HCT116 (cell line): ENCODE results near the gene NUDT5. TPM values are rescaled to one million over a fixed set of nuclear protein-coding genes. Genes with fewer than 3 reads are reported as not detected.

Experiments
- ATAC-seq: fragments of 200-7000 bp; cut with Tn5 transposase; 2 replicates; pipeline ENCODE4 v1.9.1; 2020; ENCODE audit warnings: mild to moderate bottlenecking, moderate library complexity
- BruUV-seq: library from RNA; stranded (reverse); fragments of 400-500 nt; replicated peaks from 2 replicates; lab custom pipeline; 2021; lab: Mats Ljungman, UMichigan
- CTCF ChIA-PET: fragments of 300-600 bp; sonication (Branson Sonifier 250); formaldehyde crosslinking; loops from one replicate; lab custom pipeline; 2021; ENCODE audit warnings: antibody characterized with exemption; lab: Charles Lee
- POLR2A ChIA-PET: fragments of 300-600, 350-600 bp; sonication (Branson Sonifier 250); formaldehyde crosslinking; loops from one replicate; lab custom pipeline; 2021; ENCODE audit warnings: antibody characterized with exemption; lab: Charles Lee
- RAD21 ChIA-PET, 2 experiments: fragments of 300-600 bp; sonication (Branson Sonifier 250); formaldehyde crosslinking; loops; one replicate each; lab custom pipeline; 2023; ENCODE audit warnings: low total read pairs in 2 of 2; ENCODE audit not compliant: uncharacterized antibody in 2 of 2, unreplicated experiment in 2 of 2, low non-redundant PET in 1 of 2; lab: Charles Lee
- DNase-seq: peaks from one replicate; pipeline ENCODE4 v3.0.0-alpha.2; 2010; ENCODE audit warnings: low read depth, low spot score
- H2AFZ ChIP-seq: fragments of 200-600 bp; shearing (Covaris generic), sonication (generic); 2 replicates; pipeline ENCODE4 v1.6.1; 2017; ENCODE audit warnings: low read depth, mixed run types, mixed read lengths, antibody characterized with exemption, low read length; ENCODE audit not compliant: poor library complexity, severe bottlenecking
- H3K27ac ChIP-seq: 2 replicates; pipeline ENCODE4 v1.5.1; 2012; ENCODE audit warnings: low read depth, low read length
- H3K27me3 ChIP-seq: fragments of 200-600 bp; sonication (generic); 2 replicates; pipeline ENCODE4 v1.6.1; 2016; ENCODE audit warnings: mixed run types, low read length, mixed read lengths; ENCODE audit not compliant: insufficient read depth
- H3K36me3 ChIP-seq, 2 experiments: fragments of 200-500 bp in 1 of 2; fragments of 200-600 bp in 1 of 2; sonication (Bioruptor generic) in 1 of 2; sonication (generic) in 1 of 2; 2 replicates each; pipeline versions ENCODE4 v1.5.1 to v1.6.1; 2014 to 2016; ENCODE audit warnings: low read length in 2 of 2, inconsistent platforms in 1 of 2, mixed read lengths in 1 of 2, mixed run types in 1 of 2; ENCODE audit not compliant: insufficient read depth in 2 of 2, control insufficient read depth in 1 of 2
- H3K4me1 ChIP-seq, 2 experiments: fragments of 200-600 bp in 1 of 2; sonication (generic) in 1 of 2; 2 replicates each; pipeline versions ENCODE4 v1.5.1 to v1.6.1; 2012 to 2017; ENCODE audit warnings: low read length in 2 of 2, inconsistent platforms in 1 of 2, mild to moderate bottlenecking in 1 of 2, mixed read lengths in 1 of 2, mixed run types in 1 of 2, moderate library complexity in 1 of 2; ENCODE audit not compliant: insufficient read depth in 2 of 2, control insufficient read depth in 1 of 2
- H3K4me2 ChIP-seq: fragments of 200-600 bp; sonication (generic); 2 replicates; pipeline ENCODE4 v1.6.1; 2017; ENCODE audit warnings: mixed run types, low read length, mixed read lengths
- H3K4me3 ChIP-seq, 2 experiments: fragments of 200-600 bp in 1 of 2; sonication (generic) in 1 of 2; replicated peaks in 1 of 2; 2 replicates each; pipeline ENCODE4 v1.5.1; 2011 to 2016; ENCODE audit warnings: low read length in 2 of 2, control low read depth in 1 of 2, low read depth in 1 of 2, mild to moderate bottlenecking in 1 of 2, mixed read lengths in 1 of 2, mixed run types in 1 of 2
- H3K79me2 ChIP-seq: fragments of 200-600 bp; sonication (generic); 2 replicates; pipeline ENCODE4 v1.6.1; 2017; ENCODE audit warnings: mild to moderate bottlenecking, mixed run types, low read length, moderate library complexity, mixed read lengths; ENCODE audit not compliant: insufficient read depth
- H3K9ac ChIP-seq: fragments of 200-600 bp; sonication (generic); 2 replicates; pipeline ENCODE4 v1.6.1; 2016; ENCODE audit warnings: low read length, mixed read lengths
- H3K9me2 ChIP-seq: fragments of 200-600 bp; sonication (generic), shearing (Covaris generic); 2 replicates; pipeline ENCODE4 v1.6.1; 2017; ENCODE audit warnings: mixed run types, mild to moderate bottlenecking, moderate library complexity; ENCODE audit not compliant: insufficient read depth
- H3K9me3 ChIP-seq, 2 experiments: fragments of 200-500 bp in 1 of 2; fragments of 200-600 bp in 1 of 2; sonication (Bioruptor generic) in 1 of 2; sonication (generic) in 1 of 2; 2 replicates each; pipeline ENCODE4 v1.6.1; 2014 to 2017; ENCODE audit warnings: low read length in 2 of 2, mixed read lengths in 2 of 2, inconsistent platforms in 1 of 2, low read depth in 1 of 2, mild to moderate bottlenecking in 1 of 2, mixed run types in 1 of 2, moderate library complexity in 1 of 2; ENCODE audit not compliant: control insufficient read depth in 1 of 2, insufficient read depth in 1 of 2
- H4K20me1 ChIP-seq: fragments of 200-600 bp; sonication (generic), shearing (Covaris generic); 2 replicates; pipeline ENCODE4 v1.6.1; 2017; ENCODE audit warnings: mixed run types, mild to moderate bottlenecking, moderate library complexity; ENCODE audit not compliant: insufficient read depth
- CTCF ChIP-seq, 3 experiments: fragments of 200-600 bp in 1 of 3; sonication (generic) in 1 of 3; IDR thresholded peaks in 2 of 3; conservative IDR thresholded peaks in 1 of 3; 2 replicates each; pipeline ENCODE4 v1.5.1; 2012 to 2017; ENCODE audit warnings: low read depth in 2 of 3, low read length in 2 of 3, antibody characterized with exemption in 1 of 3, borderline replicate concordance in 1 of 3, control low read depth in 1 of 3, mild to moderate bottlenecking in 1 of 3, mixed read lengths in 1 of 3, mixed run types in 1 of 3, moderate library complexity in 1 of 3; ENCODE audit not compliant: insufficient read depth in 1 of 3
- EZH2 ChIP-seq: fragments of 200-600 bp; sonication (generic); IDR thresholded peaks from 2 replicates; pipeline ENCODE4 v1.6.1; 2017; ENCODE audit warnings: antibody characterized with exemption, mixed run types
- RAD21 ChIP-seq: IDR thresholded peaks from 2 replicates; pipeline ENCODE4 v1.6.1; 2012; ENCODE audit warnings: low read depth, mild to moderate bottlenecking
- REST ChIP-seq: IDR thresholded peaks from 2 replicates; pipeline ENCODE4 v1.6.1; 2012; ENCODE audit warnings: low read depth
- intact Hi-C: fragments of 100-400 bp; cut with micrococcal nuclease; formaldehyde crosslinking; loops from 2 replicates; pipeline ENCODE4 v1.10.0; 2022
- total RNA-seq: library from RNA; stranded (reverse); gene quantifications from one replicate; pipeline ENCODE4 v1.2.1, GENCODE V29; 2021; ENCODE audit not compliant: unreplicated experiment

NUDT5 gene
- total RNA-seq, 1 experiment from 2014 or later = 101 TPM

DNA sequence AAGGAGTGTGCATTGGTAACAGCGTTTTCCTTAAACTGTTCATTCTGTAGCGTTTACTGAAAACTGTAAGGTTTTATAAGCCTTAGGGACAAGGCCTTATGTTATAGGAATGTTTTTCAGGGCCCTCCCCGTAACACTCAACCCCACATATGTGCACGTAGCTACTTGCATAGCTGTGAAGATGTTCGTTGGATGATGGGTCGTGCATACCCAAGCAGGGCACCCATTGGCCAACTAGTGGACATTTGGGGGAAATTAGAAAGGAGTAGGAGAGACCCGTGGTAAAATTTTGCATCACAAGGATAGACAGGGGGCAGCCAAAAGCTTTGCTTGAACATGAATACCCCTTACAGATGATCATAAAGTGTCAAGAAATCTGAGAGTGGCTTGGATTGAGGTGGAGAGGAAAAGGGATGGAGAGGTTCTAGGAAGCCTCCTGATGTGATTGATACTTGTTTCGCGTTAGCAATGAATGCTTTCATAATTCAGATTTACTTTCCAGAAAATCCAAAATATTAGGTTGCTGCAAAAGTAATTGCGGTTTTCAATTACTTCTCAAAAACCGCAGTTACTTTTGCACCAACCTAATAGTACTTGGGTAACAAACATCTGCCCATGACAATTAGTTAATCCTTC, 65.3 kb downstream of the NUDT5 start:
- Histone ChIP-seq H3K9me3 (no peaks in the 10 kb centered on the region), H3K9ac (peak overlapping the region; percentile 76), H3K27me3 (no peaks in the 10 kb centered on the region), H3K4me1 (peaks cover 2 to 22% of the 10 kb centered on the region in 2 experiments; a peak in 3 of 4 replicates), H3K36me3 (0 out of 4 replicates have a peak, but pooled peaks cover 0 to 2% of the 10 kb centered on the region in 2 experiments), H3K27ac (peak overlapping the region; percentile 90; the same call in 1 of the 2 replicates), H3K4me3 (peak overlapping the region; percentile 64 to 73), H3K9me2 (no peaks in the 10 kb centered on the region), H3K4me2 (peak overlapping the region; percentile 84), H3K79me2 (peaks cover 20% of the 10 kb centered on the region), H4K20me1 (no peaks in the 10 kb centered on the region), H2AFZ (no peak overlapping the region)
- BruUV-seq = TSS peak; percentile 68
- DNase-seq (peak; percentile 64), ATAC-seq (peak; percentile 64)
- CTCF ChIA-PET = interaction anchor here (1.2 kb wide), 4 partner anchors 9 to 578 kb away, joined by 3 to 9 read pairs (median 3); partner anchors contain the start of gene UPF2
- intact Hi-C loops = loop anchor here (2.0 kb wide), 1 partner anchor 336 kb away; no protein-coding TSS in a partner anchor
- TF ChIP-seq REST (no peak), EZH2 (no peak), RAD21 (peak; percentile 49), CTCF (IDR thresholded peaks at IDR 0.05 in 2 of 3, conservative IDR thresholded peaks at IDR 0.05 in 1 of 3; ENCODE audit: borderline replicate concordance in 1 of 3, insufficient read depth in 1 of 3, low read depth in 2 of 3, low read length in 2 of 3) (peak; percentile 53 to 63 (median 60))
- POLR2A ChIA-PET = interaction anchor here (0.8 to 1.0 kb wide), 2 partner anchors 65 to 248 kb away, joined by 3 read pairs; partner anchors contain the start of genes CDC123 and NUDT5
- RAD21 ChIA-PET = no interaction called here
